ENCODE data around the gene TNS4. TPM values are rescaled to one million over a fixed set of nuclear protein-coding genes. Genes with fewer than 3 reads are reported as not detected.
A peak's percentile ranks its signal among the peaks of the same experiment; 100 is the strongest.
"Not testable (repeated sequence)": the region's sequence is repeated elsewhere in the genome, so short reads cannot be mapped to it uniquely, and the experiment has no call there.

TNS4 gene, protein sequence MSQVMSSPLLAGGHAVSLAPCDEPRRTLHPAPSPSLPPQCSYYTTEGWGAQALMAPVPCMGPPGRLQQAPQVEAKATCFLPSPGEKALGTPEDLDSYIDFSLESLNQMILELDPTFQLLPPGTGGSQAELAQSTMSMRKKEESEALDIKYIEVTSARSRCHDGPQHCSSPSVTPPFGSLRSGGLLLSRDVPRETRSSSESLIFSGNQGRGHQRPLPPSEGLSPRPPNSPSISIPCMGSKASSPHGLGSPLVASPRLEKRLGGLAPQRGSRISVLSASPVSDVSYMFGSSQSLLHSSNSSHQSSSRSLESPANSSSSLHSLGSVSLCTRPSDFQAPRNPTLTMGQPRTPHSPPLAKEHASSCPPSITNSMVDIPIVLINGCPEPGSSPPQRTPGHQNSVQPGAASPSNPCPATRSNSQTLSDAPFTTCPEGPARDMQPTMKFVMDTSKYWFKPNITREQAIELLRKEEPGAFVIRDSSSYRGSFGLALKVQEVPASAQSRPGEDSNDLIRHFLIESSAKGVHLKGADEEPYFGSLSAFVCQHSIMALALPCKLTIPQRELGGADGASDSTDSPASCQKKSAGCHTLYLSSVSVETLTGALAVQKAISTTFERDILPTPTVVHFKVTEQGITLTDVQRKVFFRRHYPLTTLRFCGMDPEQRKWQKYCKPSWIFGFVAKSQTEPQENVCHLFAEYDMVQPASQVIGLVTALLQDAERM
- 0.10 TPM for polyA plus RNA-seq (ENCODE audit: insufficient read length)
- long read RNA-seq, donor 1: 0 reads
- long read RNA-seq, donor 2: 0 reads
- long read RNA-seq, donor 3: 0 reads
- long read RNA-seq, donor 4: 0 reads
- long read RNA-seq, donor 5: 0 reads
- long read RNA-seq, donor 6: 0 reads
- long read RNA-seq, donor 7: 0 reads
- long read RNA-seq, donor 8: 0 reads

DNA sequence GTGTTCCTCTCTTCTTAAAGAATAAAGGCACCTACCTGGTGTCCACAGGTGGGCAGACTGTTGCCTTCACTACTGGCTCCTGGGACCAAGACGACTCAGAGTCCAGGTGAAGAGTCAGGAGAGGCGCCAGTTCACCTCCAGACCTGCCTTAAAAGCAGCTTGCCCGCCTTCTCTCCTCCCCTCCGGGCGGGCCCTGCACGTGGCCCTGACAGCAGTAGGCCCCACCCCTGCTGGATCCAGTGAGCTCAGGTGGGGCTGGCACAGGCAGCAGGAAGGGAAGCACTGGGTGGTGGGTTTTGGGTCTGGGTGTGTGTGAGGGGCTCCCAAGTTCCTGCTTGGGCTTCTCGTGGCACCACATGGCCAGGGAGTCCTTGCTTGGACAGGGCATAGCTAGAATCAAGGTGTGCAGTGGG is at the start of gene TNS4:
Gene TNS4 (minus strand): TSS at position 125 of the 413 bp plus-strand sequence. CDS start 5,198 bp downstream, outside the sequence.
- DNase-seq: no peak

- no peak for DNase-seq
Measured at GRCh38 chr17:40550608-40551007, 49.2 kb upstream of the TNS4 start.

GRCh38 chr17:40548982-40549685 is 47.7 kb upstream of the TNS4 start:
- DNase-seq: no peak

DNA sequence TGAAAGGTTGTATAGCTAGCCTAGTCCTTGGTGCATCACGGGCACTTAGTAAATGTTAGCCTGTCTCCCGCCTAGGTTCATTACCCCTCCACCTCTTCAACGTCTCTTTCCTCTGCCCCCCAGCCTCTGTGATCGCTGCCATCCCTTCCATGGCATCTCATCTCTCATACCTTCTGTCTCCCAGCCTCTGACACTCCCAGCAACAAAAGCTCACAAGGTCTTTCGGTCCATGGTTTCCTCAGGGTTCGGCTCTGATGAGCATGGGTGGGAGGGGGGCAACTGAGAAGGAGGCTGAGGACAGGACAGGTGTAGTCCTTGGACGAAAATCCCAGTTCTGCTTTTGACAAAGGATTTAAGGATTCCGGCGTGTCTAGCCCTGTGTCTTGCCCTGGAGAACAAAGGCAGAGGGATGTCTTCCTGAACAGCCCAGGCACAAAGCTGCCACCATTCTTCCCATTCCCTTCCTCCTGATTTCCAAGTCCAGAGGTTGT is 47.1 kb upstream of the TNS4 start:
- no peak for DNase-seq

- DNase-seq: no peak
Measured at GRCh38 chr17:40547785-40548478, 46.5 kb upstream of the TNS4 start.

DNA sequence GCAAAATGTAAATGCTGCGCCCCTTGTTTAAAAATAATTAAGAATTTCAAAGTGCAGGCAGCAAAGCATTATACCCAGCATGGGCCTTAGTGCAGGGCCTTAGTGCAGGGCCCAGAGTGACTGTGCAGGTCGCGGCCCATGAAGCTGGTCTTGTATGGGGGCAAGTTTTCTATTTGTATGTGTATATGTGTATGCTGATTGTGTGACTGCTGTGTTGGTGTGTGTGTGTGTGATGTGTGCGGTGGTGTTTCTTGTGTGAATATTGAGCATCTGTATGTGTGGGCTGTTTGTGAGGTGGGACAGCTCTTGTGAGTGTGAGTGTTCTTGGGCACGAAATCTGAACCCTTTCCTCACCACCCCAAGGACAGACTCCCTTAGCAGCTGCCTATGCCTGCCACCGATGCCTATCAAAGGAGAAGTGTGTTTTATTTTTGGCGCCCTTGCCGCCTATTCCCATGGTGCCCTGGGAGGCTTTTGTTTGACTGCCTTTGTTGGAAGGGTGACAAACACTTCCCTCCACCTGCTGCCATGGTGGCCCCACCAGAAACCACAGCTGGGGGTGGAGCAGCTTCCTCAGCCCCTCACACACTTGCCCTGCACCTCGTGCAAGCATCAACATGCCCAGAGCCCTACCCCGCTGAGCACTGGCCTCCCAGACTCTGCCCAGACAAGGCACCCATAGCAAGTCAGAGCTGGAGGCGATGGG is 45.8 kb upstream of the TNS4 start:
- DNase-seq: no peak

GRCh38 chr17:40546497-40546896 is 45.1 kb upstream of the TNS4 start:
- not testable (repeated sequence) for DNase-seq

DNA sequence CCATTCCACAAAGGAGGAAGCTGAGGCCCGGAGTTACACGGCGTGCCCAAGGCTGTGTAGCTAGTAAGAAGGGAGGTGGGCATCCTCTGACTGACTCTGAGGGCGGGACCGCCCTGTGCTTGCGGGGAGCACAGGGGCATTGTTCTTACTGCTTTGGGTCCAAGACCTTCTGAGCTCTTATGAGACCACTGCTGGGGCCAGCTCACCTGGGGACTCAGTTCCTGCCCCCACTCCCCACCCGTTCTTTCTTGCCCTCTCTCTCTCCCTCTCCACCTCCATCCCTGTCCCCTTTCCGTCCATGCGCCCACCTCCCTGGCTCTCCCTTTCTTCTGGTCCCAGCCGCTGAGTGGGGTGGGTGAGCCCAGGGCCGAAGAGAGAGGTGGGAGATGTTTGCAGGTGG is 44.2 kb upstream of the TNS4 start:
- DNase-seq: no peak

- DNase-seq: peak; percentile 80
Measured at GRCh38 chr17:40542558-40543411, 41.4 kb upstream of the TNS4 start.

DNA sequence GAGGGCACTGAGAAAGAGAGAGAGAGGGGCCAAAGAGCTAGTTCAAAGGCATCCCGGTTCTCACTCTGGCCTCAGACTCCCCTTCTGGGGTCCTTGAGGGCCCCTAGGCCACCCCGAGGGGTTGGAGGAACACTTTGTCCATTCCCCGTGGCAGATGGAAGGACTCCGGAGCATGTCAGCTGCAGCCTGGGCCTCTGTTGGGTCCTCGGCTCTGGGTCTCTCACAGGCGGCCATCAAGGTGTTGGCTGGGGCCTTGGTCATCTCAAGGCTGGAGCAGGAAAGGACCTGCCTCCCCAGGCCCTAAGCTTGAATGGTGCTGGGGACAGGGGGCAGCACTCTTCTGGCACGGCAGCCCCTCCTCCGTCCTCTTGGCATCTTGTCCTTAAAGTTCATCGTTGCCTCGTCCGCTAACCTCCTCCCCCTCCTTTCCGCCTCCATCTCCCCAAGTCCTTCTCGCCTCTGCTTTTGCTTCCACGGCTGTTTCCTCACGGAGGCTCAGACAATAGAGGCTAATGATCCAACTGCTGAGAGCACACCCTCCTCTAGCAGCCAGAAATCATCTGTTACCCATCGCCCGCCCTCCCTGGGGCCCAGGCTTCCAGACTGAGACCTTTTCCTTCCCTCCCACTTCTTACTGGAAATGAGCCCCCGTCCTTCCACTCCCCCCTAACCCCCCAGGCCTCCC is 40.6 kb upstream of the TNS4 start:
- no peak for DNase-seq

DNA sequence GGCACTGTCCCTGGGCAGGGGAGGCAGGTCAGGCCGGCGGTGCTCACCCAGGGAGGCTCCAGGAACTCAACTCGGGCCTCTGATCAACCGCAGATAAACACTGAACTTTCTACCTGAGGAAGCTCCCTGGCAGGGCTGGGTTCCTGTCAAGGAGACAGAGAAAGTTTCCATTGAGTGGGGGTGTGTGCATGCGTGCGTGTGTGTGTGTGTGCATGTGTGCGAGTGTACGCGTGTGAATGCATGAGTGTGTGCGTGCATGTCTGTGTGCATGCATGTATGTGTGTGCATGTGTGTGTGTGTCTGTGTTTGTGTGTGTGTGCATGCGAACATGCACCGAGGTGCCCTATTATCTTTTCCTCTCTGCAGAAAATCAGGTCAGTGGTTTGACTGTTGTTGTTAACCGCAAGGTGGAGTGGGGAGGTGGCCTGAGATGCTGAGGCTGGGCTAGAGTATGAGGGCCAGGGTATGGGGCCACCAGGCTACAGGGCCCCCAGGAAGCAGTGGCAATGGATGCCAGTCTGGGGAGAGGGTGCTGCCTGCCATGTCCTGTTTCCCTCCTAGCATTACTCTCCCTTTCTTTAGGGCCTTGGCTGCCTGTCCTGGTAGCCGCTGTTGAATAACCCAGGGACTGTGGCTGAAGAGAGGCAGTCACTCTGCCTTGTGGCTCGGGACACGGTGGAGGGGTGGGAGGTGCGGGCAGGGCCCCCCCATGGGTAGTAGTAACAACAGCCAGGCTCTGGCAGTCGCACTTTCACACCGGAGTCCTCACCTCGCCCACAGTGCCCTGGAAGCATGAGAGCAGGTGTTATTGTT is 39.8 kb upstream of the TNS4 start:
- DNase-seq: no peak

GRCh38 chr17:40540448-40540847 is 39.0 kb upstream of the TNS4 start:
- no peak for DNase-seq

DNA sequence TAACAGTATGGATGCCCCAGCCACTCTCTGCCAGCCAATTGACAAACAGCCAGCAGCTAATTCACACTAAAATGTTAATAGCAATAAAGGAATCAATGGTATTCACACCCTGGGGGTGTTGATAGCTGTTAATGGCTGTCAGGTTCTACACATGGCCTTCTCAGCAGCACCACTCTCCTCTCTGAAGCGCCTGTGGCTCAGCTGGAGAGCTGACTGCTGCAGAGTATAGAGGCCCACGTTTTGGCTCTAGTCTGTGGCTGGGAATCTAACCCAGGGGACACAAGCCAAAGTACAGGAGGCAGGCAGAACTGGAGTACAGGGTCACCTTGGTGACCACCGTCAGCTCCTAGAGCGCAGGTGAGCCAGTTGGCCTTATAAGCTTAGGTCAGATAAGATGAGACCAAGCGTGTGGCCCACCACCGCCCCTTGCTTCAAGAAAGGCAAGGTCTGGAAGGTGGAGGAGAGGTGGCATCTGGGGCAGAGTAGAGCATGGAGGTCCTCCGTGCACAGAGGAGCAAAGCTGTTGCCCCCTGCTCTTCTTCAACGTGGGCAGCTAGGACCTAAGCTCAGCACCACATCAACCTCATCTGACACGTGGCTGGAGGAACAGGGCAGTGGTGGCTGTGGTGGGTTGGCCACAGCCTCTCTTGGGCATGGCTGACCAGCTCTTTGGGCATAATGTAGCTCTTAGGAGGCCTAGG is 38.4 kb upstream of the TNS4 start:
- no peak for DNase-seq

- DNase-seq: no peak
Measured at GRCh38 chr17:40538936-40539705, 37.7 kb upstream of the TNS4 start.

DNA sequence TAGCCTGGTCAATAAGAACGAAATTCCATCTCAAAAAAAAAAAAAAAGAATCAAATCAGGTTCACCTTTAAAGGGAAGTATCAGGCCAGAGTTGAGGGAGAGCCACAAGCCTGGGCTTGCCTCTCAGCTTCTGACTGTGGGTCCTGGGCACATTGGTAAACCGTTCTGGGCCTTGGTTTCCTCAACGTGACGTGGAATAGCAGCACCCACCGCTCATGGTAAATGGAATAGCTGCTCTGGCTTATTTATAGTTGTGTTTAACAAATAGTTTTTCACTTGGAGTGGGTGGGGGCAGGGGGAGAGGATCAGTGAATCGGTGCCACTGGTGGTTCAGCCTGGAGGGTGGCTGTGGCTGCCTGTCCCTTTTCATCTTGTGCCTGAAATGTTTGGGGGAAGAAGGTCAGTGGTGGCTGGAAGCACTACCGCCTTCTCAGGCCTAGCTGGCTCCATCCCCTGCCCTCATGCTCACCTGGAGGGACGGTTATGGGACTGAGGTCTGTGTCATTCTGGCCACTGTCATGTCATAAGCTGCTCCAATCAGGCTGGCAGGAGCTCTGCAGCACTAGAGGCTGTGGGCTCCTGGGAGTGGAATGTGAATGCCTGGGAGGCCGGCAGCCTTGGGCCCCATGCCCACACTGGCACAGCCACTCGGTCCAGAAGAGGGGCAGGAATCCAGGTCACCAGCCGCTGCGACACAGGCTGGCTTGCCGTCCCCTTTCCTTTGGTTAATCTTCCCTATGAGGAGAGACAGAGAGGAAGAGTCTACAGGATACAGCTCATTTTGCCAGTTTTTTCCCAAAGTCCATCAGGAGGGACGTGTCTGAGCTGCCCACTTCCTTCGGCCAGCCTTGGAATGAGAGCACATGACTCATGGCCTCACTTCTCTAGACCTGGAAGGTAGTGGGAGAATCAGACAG is 36.9 kb upstream of the TNS4 start:
- DNase-seq: no peak

All from left kidney (tissue), 8 donors.